ENCODE results near the gene TBC1D8.

Gene TBC1D8

GRCh38 chr2:101022221-101022620 is 129.0 kb downstream of the TBC1D8 start:
- no peak for DNase-seq

DNA sequence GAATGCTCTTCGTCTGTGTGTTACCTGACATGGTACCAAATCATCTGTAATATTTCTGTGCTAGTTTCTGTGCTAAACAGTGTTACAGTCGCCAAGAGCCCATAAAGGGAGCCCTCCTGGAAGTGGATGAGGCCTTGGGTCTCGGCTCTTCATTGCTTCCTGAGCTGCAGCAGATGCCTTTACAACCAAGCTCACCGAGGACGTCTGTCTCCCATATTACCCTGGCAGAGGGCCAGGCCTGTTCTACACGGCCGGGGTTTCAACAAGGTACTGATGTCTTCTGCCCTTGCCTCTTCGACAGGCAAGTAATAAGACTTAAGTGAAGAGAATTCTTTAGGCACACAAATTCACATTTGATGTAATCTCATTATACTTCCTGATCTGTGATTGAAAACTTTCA is 132.2 kb downstream of the TBC1D8 start:
- DNase-seq: no peak

DNA sequence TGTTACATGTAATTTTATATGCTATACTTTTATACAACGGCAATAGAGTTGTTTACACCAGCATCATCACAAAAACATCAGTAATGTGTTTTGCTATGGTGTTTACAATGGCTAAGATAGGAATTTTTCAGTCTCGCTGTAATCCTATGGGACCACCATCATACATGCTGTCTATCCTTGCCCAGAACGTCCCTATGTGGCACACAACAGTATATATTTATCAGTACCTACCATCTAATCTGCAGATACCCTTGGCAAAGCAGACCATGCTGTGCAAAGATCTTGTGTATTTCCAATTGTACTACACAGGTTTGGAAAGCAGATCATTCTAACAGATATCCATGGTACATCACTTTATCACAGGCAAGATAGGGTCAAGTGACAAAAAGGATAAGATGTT is 133.8 kb downstream of the TBC1D8 start:
- no peak for DNase-seq

GRCh38 chr2:101014264-101014857 is 136.8 kb downstream of the TBC1D8 start:
- no peak for DNase-seq

- DNase-seq: peak; percentile 68
Observed at GRCh38 chr2:101012706-101013181, 138.4 kb downstream of the TBC1D8 start.

- no peak for DNase-seq
Observed at GRCh38 chr2:101012054-101012705, 139.0 kb downstream of the TBC1D8 start.

DNA sequence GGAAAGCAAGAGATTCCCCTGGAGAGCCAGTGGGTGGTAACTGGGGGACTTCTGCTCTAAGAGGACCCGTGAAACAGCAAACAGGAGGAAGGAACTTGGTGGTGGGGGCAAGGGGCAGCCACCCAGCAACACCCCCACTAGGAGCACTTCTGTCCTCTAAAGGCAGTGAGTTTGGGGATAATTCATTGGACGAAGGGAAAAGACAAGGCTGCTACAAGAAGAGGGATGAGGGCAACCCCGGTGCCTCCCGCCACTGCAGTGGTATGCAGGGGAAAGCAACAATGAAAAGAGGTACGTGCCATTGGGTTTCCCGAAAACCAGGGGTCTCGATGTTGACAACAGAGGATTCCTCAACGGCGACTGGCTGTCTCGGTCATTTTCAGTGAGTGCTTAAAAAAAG is 140.0 kb downstream of the TBC1D8 start:
- no peak for DNase-seq

GRCh38 chr2:101007415-101008345 is 143.5 kb downstream of the TBC1D8 start:
- DNase-seq: no peak

GRCh38 chr2:101006065-101006715 is 145.0 kb downstream of the TBC1D8 start:
- no peak for DNase-seq

- DNase-seq: no peak
Observed at GRCh38 chr2:101004620-101005325, 146.4 kb downstream of the TBC1D8 start.

GRCh38 chr2:101003278-101003775 is 147.9 kb downstream of the TBC1D8 start:
- DNase-seq: no peak

DNA sequence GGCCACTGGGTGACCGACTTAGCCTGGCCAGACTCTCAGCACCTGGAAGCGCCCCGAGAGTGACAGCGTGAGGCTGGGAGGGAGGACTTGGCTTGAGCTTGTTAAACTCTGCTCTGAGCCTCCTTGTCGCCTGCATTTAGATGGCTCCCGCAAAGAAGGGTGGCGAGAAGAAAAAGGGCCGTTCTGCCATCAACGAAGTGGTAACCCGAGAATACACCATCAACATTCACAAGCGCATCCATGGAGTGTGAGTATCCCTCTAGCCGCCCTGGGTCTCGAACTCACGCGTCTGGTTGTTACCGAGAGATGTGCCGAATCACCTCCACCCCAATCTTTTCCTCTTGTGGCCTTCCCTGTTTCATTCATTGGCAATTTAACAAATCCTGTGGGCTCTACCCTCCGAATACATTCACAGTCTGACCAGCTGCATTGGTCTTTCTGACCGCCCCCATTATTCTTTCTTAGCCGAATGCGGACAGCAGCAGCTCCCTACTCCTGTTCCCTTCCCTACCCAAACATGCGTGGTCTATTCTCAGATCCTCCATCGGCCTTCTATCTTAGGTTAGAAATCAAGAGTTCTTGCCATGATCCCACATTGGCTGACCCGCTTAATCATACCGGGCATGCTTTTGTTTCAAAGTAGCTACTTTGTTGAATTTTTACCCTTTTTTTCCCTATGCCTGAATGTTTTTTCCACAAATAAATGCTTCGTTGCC is 148.5 kb downstream of the TBC1D8 start:
- peak; percentile 16 for DNase-seq

GRCh38 chr2:101001691-101002561 is 149.3 kb downstream of the TBC1D8 start, which contains the start of gene RPL31:
Gene RPL31 (plus strand): TSS chr2:101002289. CDS start chr2:101002702, 413 bp downstream.
- DNase-seq: peak; percentile 98

- DNase-seq: no peak
Observed at GRCh38 chr2:100999995-101000394, 151.2 kb downstream of the TBC1D8 start.

DNA sequence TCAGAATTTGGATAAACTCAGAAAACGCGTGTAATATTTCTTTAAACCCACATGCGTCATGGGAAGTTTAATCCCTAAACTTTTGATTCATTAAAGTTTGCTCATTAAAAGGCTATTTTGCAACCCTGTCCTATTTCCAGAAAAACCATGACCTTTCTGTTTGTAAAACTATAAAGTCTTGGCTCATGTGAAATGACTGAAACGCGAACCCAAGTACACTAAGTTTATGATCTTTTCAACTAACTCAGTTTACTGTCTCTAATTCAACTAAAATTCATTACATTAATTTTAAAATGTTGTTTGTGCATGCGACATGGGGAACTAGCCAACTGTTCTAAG is 153.0 kb downstream of the TBC1D8 start:
- no peak for DNase-seq

DNA sequence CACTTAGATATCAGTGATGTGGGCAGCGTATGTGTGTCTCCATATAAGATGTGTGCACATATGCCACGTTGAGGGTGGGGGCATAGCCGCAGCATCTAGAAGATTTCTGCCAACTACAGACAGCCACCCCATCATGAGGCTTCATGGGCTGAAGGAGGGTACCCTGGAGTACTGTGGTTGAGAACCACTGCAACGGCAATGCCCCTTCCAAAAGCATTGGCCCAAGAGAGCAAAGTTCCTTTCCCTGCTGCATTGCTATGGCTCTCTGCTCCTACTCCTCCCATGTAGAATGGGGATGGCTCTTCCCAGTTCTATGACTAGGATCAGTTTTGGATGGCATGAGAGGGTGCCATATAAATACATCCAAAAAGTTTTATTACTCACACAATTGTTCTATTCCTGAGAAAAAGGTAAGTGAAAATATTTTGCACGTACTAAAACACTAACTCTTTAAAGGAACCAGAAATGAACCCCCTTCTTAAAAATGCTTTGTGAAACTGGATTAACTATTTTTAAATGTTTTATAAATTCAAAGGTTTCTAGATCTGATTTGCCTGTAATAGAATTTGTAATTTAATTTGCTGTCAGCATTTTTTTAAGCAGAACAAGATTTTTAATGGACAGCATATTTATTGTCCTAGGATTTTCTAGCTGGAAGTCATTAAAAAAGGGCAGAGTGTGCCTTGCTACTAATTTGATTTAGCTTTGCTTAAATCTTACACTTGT is 153.5 kb downstream of the TBC1D8 start:
- no peak for DNase-seq

DNA sequence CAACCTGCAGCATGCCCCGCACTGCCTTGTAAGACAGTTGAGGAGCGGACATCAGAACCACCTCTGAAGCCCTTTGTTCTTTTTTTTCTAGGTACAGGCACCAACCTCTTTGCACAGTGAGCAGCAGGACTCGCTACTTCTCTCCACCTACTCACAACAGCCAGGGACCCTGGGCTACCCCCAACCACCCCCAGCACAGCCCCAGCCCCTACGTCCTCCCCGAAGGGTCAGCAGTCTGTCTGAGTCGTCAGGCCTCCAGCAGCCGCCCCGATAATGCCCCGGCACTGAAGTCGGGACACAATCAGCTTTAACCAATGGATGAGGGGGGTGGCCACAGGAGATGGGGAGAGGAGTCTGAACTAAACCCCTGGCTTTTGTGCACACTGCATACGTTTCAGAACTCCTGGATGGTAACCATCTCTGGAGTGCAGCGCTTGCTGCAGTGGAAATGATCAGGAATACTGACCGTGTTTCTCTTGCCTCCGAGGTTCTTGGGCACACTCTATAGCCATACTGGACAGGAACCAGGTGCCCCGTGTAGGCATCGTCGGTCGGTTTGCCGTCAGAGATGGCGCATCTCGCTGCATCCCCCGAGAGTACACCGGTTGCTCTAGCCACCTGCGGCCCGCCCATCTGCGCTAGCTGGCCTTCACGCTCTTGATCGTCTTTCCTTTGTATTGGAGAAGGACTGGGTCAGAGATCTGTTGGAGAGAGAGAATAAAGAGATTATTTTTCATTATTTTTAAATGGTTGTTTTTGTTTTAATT is 155.7 kb downstream of the TBC1D8 start:
- DNase-seq: no peak

DNA sequence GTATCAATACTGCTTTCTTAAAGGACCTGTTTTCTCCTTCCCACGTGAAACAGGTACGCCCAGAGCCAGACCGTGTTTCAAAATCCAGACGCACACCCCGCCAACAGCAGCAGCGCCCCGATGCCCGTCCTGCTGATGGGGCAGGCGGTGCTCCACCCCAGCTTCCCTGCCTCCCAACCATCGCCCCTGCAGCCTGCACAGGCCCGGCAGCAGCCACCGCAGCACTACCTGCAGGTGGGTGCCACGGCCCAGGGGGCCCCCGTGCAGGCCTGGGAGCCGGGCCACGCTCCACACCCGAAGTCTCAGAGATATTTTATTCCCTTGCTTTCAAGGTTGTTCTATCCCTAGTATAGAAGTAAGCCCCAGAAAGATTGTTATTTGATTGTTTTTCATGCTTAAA is 157.9 kb downstream of the TBC1D8 start:
- no peak for DNase-seq

DNA sequence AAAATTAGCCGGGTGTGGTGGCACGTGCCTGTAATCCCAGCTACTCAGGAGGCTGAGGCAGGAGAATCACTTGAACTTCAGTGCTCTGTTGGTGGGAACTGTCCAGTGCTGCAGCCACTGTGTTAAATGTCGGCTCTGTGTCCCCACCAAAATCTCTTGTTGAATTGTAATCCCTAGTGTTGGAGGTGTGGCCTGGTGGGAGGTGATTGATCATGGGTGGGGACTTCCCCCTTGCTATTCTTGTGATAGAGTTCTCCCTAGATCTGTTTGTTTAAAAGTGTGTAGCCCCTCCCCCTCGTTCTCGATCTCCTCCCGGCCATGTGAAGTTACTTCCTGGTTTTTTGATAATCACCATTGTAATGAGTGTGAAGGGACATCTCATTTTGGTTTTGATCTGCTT is 158.9 kb downstream of the TBC1D8 start:
- no peak for DNase-seq

All from suppressor macrophage treated with lipopolysaccharide for 4 hours (primary cell).